ENCODE data around the gene BCL7A. TPM values are rescaled to one million over a fixed set of nuclear protein-coding genes. Genes with fewer than 3 reads are reported as not detected.

The BCL7A gene
- polyA plus RNA-seq, 1 donor = 37.9 TPM

DNA sequence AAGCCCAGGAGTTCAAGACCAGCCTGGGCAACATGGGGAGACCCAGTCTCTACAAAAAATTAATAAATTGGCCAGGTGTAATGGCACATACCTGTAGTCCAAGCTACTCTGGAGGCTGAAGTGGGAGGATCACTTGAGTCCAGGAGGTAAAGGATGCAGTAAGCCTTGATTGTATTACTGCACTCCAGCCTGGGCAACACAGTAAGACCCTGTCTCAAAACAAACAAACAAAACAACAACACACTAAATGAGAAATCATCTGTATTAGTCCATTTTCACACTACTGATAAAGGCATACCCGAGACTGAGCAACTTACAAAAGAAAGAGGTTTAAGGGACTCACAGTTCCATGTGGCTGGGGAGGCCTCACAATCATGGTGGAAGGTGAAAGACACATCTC lies 52.1 kb downstream of the BCL7A start:
- no peak for DNase-seq

DNA sequence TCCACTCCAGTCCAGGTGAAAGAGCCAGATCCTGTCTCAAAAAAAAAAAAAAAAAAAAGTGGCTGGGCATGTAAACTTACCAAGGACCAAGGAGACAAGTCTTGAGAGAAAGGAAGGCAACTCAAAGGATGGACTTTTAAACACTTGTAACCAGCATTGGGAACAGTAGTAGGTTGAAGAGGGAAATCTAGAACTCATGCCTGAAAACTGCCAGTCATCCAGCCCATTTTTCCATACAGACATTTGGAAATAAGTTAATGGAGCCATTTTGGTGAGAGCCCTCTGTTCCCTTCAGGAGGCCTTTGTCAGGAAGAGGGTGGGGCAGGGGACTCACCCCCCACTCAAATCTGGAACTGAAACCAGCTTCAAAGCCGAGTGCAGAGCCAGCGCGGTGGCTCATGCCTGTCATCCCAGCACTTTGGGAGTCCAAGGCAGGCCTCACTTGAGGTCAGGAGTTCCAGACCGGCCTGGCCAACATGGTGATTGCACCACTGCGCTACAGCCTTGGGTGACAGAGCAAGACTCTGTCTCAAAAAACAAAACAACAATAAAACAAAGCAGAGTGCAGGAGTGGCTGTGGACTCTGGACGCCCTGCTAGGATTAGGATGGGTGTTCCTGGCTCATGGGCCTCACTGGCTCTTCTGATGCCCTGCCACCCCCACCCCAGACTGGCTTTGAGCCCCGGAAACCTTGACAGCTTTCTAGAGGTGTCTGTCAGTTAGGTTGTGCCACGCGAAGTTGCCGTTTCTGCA lies 55.2 kb downstream of the BCL7A start:
- DNase-seq = no peak

DNA sequence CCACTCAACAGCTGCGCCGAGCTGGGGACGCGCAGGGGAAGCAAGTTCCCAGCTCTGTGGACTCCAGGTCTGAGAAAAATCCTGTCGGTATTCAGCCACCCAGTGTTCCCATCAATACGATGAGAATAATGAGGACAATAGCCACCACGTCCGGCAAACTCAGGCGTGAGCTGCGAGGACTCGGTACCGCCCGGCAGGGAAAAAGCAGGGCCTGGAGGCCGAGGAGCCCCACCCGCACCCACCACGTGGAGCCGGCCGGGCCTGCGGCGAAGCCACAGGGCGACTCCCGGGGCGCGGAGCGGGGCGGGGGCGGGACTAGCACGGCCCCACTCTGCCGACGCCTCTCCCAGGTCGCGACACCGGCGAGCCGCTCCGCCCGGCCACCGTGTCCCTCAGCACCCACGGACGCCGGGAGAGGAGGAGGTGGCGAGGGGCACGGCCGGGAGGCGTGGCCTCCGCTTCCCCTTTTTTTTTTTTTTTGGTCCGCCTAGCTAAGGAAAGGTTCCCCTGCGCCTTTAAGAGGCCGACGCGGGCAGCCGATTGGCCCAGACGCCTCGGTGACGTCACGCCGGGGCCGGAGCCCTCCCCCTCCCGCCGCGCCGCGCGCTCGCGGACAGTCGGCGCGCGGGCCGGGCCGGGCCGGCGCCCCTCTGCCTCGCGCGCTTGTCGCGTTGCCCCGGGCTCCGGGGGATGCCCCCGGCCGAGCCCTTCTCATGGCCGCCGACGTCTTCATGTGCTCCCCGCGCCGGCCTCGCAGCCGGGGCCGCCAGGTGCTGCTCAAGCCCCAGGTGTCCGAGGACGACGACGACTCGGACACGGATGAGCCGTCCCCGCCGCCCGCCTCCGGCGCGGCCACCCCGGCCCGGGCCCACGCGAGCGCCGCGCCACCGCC lies 56.7 kb downstream of the BCL7A start, which contains the start of gene MLXIP:
TSS of gene MLXIP (plus strand) at position 616 of the 892 bp plus-strand sequence. CDS start at position 714, 98 bp downstream.
- DNase-seq = peak; percentile 90

DNA sequence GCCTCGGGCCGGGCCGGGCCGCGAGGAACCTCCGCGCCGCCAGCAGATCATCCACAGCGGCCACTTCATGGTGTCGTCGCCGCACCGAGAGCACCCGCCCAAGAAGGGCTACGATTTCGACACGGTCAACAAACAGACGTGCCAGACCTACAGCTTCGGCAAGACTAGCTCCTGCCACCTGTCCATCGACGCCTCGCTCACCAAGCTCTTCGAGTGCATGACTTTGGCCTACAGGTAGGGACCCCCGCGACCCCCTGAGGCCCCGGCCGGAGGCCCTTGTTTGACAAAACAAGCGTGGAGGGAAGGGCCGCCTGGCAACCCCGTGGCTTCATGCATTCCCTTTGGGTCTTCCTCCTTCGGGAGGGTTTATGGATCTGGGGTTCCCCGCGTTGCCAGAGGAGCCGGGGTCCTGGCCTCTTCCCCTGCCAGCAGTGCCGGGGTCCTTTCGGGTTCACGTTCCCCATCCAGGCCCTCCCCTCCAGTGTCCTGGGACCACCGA lies 57.4 kb downstream of the BCL7A start:
- no peak for DNase-seq

DNA sequence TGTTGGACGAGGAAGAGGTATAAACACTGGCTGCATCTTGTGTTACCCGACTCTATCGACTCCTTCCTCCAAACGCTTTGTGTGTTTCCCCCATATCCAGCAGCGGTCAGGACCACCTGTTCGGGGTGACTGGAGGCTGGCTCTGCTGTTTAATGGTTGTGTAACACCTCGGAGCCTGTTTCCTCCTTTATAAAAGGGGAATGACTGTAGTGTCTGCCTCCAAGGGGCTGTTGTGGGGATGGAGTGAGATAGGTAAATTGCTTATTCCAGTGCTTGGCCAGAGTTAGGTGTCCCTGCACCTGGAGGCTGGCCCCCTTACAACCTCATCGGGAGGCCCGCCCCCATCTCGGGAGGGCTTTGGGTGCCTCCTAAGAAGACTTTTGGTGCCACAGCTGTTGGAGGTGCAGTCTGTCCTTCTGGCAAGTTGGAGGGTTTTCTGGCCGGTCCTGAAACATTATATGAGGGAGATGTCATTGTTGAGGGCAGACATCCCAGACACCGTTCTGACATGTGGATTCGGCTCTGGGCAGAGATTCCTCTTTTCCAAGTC lies 57.9 kb downstream of the BCL7A start:
- no peak for DNase-seq

DNA sequence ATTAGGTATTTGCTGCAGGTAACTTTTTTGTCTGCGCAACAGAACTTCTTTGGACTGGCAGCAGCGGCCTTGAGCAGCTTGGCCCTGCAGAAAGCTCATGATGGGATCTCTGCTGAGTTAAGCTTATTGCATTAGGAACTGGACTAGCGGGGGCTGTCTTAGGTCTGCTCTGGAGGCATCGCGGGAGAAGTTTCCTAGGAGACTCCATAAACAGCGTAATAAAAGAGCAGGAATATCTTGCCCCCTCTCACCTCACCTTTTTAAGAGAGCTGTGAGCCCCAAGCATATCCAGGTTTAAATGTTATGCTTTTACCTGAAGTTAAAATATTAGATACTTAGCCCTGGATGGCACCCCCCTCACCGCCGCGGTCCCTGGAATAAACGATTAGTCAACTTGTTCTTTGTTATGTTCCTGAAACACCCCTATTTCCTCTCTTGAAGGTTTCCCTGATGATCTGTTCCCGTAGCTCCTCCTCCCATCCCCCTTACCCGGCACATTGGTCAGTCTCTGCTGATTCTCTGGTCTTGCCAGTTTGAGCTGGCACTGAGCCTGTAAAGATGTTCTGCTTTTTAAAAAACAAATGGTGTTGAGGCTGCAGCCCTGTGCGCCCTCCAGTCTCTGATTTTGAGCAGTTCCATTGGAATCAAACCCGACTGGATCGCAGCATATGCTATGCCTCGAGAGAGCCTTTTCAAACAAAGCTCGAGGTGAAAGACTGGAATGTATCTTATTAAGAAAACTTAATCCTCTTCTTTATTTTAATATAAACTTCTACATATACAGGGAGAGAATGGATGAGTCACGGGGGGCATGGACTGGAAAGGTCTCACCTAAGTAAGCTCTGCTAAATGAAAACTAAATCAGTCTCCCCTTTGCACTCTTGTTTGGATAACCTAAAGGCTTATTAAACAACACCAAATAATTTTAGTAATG lies 58.7 kb downstream of the BCL7A start:
- DNase-seq = no peak

DNA sequence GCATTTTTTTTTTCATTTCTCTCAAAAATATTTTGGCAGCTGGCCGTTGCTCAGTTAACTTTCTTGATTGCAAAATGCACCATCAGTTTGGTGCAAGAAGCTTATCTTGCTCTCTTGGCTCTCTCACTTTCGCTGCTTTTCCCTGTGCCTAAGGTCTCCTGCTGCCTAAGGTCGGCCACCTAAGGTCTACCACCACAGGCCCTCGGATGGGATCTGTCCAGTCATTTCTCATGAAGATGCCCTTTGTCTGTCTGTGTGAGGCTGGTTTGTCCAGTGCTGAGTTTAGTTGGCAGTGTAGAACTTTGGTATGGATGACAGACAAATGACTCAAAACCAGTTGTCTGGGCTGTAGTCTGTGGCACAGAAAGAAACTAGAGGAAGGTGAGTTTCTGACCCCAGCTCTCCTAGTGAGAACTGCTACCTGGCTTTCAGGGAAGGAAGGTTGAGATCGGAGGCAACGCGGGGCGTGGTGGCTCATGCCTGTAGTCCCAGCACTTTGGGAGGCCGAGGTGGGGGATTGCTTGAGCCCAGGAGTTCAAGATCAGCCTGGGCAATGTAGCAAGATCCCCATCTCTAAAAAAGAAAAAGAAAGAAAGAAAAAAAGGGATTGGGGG lies 59.5 kb downstream of the BCL7A start:
- DNase-seq = no peak

DNA sequence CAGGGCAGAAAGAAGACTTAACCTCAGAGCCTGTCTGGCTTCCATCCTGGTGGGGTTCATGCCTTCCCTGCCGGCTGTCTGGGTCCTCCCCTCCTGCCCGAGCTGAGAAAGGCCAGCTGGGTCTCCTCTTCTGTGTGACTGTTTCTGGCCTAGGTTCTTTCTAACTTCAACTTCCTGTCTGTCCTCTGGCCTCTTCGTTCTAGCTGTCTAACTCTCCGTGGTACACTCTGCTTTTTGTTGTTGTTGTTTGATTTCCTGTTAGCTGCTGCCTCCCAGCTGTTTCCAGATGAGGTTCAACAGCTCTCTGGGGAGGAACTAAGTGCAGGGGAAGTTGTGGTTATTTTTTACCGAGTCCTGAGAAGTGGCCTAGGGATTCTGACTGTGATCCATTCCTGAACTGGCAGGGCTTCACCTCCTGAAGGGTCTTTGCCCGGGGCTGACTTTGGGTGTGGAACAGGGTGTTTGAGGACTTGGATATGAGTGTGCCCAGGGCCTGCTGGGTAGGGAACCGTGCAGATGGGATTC lies 60.1 kb downstream of the BCL7A start:
- no peak for DNase-seq

DNA sequence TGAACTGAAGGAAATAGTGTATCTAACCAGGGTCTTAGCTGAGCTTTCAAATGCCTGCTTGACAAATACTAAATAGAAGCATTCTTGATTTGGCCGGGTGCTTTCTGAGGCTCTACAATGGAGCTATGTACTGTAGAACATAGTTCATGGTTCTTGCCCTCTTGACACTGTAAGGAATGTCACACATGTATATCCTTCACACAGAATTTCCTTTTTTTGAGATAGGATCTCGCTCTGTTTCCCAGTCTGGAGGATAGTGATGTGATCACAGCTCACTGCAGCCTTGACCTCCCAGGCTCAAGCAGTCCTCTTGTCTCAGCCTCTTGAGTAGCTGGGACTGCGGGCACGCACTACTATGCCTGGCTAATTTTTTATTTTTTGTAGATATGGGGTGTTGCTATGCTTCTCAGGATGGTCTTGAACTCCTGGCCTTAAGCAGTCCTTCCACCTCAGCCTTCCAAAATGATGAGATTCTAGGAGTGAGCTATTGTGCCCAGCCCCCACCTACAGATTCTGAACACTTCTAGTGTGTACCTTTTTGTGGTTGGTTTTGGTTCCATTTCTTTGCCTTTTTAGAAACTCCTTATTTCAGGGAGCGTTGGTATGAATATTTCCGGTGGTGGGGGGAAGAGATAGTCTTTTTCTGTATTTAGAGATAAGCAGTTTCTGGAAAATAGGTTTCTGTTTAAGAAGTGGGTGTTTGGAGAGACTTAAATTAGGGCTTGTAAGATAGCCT lies 61.1 kb downstream of the BCL7A start:
- DNase-seq = no peak

DNA sequence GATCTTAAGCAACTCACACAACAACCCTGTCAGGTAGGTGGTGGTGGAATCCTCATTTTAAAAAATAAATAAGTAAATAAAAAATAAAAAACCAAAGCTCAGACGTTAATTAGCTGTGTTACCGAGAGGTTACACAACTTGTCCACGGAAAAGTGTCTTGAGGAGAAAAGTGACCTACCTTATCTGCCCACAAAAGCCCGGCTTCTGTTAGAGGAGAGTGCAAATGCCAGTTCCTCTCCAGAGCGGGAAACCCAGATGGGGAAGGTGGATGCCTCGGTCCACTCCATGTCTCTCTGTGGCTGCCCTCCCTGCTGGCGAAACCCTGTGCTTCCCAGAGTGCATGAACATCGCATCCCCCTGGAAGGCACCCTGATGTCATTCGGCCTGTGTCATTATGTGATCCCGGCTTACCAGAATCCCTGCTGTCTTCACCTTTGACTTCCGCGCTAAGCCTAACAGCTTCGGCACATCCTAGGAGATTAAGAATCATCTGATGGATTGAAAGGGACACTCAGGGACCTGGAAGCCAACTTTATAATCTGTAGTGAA lies 63.2 kb downstream of the BCL7A start:
- DNase-seq = no peak

DNA sequence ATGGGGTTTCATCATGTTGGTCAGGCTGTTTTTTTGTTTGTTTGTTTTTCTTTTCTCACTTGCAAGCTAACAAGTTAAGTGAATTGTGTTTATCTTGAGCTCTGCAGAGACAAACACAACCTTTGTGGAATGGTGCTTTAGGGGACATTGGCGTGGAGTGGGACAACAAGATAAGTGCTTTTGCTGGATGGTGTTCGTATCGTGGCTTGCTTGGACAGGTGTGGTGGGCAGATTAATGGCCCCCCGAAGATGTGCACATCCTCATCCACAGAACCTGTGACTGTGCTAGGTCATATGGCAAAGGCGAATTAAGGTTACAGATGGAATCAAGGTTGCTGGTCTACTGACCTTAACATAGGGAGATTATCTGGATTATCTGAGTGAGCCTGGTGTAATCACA lies 63.9 kb downstream of the BCL7A start:
- no peak for DNase-seq

DNA sequence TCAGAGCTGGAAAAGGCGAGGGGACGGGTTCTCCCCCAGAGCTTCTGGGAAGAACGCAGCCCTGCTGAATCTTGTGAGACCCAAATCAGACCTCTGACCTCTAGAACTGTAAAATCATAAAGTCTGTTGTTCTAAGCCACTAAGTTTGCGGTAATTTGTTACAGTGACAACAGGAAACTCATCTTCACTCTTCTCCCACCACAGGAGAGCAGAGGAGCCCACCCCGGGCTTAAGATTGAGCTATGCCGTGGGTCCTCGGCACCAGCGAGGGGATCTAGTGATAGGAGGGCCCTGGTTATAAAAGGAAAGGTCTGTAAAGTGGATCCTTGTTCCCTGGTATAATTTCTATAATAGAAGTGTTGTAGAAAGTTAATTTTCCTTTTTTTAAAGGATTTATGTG lies 64.4 kb downstream of the BCL7A start:
- DNase-seq = no peak

DNA sequence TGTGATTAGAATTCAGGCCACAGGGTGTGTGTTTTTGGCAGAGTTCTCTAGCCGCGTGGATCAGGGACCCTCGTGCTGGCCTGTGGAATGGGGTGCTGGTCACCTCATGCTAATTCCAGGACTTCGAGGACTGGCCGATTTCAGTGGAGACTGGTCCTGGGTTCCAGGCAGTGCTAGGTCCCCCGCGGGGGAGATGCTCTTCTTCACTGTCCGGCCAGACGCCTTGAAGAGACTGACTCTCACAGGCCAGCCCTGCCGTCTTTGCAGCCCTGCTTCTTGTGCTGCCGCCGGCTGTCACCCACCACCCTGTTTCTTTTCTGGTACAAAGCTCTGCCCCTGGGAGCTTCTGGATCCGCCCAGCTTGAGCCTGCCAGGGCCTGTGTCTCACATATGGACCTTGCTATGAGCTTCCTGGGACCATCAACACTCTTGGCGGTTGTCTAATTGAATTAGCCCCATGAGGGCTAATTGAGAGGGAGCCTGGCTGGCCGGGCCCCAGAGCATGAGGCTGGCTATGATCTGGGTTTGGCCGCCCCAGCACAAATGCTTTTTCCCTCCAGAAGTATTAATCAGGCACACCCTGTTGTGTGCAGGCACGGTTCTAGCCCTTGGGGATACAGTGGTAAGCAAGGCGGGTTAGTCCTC lies 65.1 kb downstream of the BCL7A start:
- DNase-seq = no peak

DNA sequence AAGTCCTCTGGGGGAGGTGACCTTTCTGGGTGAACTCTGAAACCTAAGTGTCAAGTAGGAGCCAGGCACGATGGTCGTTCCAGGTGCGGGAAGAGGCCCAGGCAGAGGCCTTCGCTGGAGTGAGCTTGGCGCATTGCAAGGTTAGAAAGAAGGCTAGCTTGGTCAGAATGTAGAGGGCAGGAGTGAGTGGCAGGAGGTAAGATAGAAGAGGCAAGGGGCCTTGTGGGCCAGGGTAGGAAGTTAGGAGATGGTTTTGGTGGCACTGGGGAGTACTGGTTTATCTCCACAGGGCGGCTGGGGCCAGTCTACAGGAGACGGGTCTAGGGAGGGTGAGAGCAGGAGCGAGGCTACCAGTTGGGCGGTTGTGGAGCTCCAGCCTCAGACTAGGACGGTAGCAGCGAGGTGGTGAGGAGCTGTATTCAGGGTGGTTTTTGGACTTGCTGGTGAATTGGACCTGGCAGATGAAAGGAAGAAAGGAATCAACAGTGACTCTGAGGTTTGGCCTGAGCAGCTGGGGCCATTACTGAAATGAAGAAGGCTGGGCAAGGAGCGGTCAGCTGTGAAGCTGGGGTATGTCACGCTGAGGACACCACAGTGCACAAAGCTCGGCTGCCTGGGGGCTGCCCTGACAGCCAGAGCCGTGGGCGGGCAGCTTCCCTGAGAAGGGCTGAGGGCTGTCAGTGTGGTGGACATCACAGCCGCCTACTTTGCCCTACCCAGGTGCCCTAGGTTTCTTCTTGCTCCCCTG lies 65.9 kb downstream of the BCL7A start:
- DNase-seq = no peak

DNA sequence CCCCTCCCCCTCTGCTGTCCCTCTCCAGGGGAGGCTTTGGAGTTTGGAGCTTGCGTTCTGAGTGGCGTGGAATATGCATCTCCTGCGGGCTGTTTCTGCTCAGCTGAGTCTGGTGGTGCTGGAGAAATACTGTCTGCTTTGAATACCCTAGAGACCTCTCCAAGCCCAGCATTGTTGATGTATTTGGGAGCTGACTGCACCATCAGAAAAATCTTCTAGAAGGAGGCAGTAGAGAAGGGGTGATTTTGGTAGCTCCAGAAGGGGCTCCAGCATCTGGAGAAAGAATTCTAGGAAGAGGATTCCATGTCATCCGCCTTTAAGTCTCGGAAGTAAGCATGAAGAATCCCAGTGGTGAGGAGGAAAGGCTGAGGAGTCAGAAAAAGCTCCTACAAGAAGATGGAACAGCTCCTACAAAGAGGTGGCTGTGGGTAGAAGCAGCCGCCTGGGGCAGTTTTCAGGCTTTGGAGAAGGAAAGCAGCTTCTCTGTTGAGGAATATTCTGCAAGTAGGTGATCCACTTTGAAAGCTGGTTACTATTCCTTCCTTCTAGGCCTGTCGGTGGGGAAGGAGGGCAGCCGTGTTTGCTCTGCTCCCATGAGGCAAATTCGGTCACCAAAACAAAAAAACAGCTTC lies 66.6 kb downstream of the BCL7A start:
- DNase-seq = no peak

DNA sequence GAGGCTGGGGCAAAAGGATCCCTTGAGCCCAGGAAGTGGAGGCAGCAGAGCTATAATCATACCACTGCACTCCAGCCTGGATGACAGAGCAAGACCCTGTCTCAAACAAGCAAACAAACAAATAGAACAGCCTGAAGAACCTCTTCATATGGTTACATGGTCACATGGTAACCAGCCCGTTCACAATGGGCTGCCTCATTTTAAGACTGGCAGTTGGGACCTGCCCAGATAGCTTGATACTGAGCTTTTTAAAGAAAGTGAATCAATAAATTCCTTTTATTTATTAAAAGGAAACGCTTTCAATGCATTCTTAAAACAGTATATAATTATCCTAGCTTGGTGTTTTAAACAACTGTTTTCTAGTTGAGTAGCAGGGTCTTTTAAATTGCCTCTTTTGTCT lies 67.4 kb downstream of the BCL7A start:
- no peak for DNase-seq

DNA sequence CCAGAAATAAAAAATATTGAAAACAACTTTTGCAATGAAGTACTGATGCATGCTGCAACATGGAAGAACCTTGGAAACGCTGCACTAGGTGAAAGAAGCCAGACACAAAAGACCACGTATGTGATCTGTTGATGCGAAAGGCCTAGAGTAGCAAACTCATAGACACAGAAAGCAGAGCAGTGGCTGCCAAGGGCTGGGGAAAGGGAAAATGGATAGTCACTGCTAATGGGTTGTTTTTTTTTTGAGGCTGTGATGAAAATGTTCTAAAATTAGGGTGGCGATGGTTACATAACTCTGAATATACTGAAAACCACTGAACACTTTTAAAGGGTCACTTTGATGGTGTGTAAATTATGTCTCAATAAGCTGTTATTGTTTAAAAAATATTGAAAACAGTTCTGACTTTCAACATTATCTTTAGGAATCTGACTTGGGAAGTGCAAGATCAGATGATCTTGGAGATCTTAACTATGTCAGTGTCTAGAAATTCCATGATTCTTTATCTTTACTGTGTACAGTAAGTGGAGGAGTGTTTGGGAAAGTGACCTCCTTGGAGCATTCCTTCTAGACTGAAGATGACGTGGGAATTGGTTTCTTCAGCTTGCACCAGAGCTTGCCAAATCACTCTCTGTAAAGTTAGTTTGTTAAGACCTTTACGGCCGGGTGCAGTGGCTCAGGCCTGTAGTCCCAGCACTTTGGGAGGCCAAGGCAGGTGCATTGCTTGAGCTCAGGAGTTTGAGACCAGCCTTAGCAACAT lies 69.3 kb downstream of the BCL7A start:
- no peak for DNase-seq
